AG10803 (cell line): Measurements from ENCODE around the gene MBNL1.

Experiments used
- DNase-seq: peaks from one replicate; pipeline ENCODE4 v3.0.0; 2010; ENCODE audit warnings: low read depth
- H3K4me3 ChIP-seq: 2 replicates; pipeline ENCODE4 v1.5.1; 2011; ENCODE audit warnings: mild to moderate bottlenecking, low read length, control low read depth
- TF ChIP-seq, protein P1 (sequence below): conservative IDR thresholded peaks from 2 replicates; pipeline ENCODE4 v1.5.1; 2011; ENCODE audit warnings: mild to moderate bottlenecking, low read length, control low read depth, inconsistent platforms

Gene MBNL1

DNA sequence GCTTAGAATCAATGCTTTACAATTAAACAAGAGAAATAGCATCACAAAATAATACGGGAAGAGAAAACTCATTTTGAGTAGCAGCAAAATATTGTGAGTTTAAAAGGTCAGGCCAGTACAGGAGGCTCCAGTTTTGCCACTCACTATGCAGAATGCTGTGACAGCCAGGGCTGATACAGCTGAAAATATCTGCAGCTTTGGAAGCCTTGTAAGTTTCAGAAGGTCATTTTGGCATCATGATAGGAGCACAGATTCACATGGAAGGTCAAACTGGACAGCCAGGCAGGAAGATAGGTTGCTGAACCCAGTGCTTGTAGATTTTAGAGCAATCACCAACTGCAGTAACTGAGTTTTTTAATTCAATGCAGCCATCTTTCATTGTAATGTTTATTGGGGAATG, 14.1 kb downstream of the MBNL1 start:
- no peak for DNase-seq
- TF ChIP-seq, protein P1, sequence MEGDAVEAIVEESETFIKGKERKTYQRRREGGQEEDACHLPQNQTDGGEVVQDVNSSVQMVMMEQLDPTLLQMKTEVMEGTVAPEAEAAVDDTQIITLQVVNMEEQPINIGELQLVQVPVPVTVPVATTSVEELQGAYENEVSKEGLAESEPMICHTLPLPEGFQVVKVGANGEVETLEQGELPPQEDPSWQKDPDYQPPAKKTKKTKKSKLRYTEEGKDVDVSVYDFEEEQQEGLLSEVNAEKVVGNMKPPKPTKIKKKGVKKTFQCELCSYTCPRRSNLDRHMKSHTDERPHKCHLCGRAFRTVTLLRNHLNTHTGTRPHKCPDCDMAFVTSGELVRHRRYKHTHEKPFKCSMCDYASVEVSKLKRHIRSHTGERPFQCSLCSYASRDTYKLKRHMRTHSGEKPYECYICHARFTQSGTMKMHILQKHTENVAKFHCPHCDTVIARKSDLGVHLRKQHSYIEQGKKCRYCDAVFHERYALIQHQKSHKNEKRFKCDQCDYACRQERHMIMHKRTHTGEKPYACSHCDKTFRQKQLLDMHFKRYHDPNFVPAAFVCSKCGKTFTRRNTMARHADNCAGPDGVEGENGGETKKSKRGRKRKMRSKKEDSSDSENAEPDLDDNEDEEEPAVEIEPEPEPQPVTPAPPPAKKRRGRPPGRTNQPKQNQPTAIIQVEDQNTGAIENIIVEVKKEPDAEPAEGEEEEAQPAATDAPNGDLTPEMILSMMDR: no peak
- no peak overlapping the region for H3K4me3 ChIP-seq

DNA sequence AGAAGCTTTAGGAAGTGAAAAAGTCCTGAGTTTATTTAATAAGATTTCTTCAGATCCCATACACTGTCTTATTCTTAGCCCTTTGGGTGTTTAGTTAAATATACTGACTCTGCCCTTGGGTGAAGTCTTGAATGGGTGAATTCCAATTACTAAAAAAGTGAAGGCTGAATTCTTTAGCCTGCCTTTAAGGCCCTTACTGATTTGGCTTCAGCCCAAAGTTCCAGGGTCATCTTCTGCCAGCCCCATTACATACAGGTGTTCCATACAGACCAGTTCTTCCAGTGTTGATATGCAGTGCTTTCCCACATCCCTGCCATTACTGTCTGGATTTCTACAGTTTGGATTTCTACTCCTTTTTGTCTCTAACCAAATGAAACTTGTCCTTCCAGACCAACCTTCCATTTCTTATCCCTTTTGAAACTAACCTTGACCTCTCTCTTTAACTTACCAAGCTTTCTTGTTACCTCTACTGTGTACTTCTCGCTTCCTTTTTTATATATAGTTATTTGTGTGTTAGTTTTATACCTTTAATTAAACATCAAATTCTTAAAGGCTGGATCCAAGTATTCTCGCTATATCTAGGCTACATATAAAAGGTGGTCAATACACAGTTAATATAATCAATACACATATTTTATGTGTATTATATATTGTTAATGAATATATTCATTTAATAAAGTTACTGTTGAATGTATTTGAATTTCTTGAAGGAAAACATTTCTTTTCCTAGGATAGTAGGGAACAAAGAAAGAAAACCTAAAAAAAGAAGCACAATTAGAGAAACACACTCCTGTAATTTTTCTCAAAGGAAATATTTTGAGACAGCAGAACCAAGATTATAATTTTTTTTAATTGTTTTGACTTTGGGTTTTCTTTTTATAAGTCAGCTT, 15.0 kb downstream of the MBNL1 start:
- H3K4me3 ChIP-seq: no peak overlapping the region
- no peak for DNase-seq
- TF ChIP-seq, protein P1: no peak

DNA sequence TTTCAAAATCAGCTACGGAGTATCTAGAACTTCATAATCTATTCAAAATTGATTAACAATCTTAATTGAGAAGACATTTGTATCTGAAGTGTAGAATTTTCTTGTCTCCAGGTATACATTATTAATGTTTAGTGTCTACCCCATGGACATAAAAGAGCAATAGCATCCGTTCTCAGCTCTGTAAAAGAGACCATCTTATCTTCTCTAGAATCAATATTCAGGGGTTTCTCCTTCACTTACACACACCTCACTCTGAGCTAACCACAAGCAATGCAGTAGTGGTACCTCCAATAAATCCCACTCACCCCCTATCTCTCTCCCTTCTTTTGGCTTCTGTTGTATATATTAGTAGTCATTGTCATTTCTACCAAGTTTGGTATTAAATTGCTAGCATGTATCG, 16.2 kb downstream of the MBNL1 start:
- DNase-seq: no peak
- TF ChIP-seq, protein P1: no peak
- H3K4me3 ChIP-seq: no peak overlapping the region

DNA sequence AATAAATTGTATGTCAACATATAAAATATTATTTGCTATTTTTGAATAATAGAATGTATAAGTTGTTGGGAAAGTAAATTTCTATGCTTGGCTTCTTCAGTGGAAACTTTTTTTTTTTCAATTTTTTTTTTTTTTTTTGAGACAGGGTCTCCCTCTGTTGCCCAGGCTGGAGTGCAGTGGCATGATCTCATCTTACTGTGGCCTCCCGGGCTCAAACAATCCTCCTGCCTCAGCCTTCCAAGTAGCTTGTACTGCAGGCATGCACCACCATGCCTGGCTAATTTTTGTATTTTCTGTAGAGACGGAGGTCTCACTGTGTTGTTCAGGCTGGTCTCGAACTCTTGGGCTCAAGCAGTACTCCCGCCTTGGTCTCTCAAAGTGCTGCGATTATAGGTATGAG, 16.8 kb downstream of the MBNL1 start:
- DNase-seq: no peak
- TF ChIP-seq, protein P1: no peak
- no peak overlapping the region for H3K4me3 ChIP-seq

DNA sequence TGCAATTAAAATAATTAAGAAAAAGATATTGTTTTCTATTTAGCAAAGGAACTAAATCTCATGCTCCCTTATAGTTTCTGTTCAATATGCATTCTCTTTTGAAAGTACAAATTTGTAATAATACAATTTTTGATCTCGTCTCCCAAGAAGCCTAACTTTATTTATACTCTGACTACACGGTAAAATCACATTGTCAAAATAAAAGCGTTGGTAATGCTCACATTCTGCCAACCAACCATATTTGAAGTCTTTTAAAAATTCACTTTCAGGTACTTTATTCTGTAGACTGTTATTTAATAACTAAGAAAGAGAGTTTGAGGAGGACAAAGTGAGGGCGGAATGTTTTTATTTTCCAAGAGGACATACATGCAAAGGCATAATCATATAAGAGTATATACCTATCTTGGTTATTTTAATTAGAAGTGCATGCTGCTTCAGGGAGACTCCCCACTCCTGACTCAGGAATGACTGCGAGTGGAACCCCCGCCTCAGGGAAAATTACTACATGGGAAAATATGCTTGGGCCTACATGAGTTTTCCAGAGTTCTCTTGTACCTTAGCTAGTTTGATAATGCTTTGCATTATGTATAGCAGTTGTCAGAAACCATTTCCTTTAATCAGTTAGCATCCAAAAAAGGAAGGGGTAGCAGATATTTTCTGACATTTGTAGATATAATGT, 19.3 kb downstream of the MBNL1 start:
- DNase-seq: no peak
- TF ChIP-seq, protein P1: no peak
- no peak overlapping the region for H3K4me3 ChIP-seq

DNA sequence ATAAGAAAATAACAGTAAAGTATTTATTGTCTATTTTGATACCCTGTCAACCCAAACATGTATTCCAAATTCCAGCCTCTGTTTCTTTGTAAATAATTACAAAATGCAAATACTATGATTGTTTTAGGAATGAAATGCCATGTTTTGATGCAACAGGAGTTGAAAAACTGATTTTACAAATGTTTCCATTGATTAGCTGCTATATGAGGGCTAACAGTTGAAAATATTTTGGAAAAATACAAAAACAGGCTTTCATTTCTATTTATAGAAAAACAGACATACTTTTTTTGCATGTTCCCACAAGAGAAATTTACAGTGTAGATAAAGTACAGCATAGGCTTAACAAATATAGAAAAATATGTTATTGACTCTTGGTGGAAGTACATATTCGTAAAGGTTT, 20.0 kb downstream of the MBNL1 start:
- TF ChIP-seq, protein P1: no peak
- no peak for DNase-seq
- no peak overlapping the region for H3K4me3 ChIP-seq

DNA sequence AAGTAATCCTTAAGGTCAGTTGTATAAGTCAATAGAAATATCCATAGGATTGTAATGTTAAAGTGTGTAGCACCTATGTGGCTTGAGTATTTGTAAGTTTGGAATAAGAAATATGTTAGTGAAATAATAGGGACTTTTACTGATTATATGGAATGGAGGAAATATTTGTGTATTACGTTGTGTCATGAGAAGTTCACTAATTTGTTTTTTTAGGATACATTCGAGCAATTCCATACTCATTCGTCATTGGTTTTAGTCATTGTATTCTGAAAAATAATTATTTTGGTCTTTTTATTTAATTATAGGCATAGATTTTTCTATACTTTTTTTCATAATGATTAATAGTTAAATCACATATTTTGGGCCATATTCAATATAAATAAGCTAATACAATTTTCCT, 21.0 kb downstream of the MBNL1 start:
- TF ChIP-seq, protein P1: no peak
- no peak for DNase-seq
- no peak overlapping the region for H3K4me3 ChIP-seq
